Testis (tissue), 2 donors: ENCODE results near the gene EMC9.

Source experiments
- POLR2A ChIP-seq: fragments of 450-650 bp; IDR thresholded peaks from one replicate; pipeline ENCODE4 v1.6.1; 2017; ENCODE audit warnings: antibody characterized with exemption, mild to moderate bottlenecking, moderate library complexity
- TF ChIP-seq, protein P1 (sequence below), 3 experiments: fragments of 450-650 bp in 2 of 3; fragments of 200-600 bp in 1 of 3; sonication (generic) in 1 of 3; IDR thresholded peaks; one replicate each; pipeline ENCODE4 v1.5.1; 2016 to 2019; ENCODE audit warnings: antibody characterized with exemption in 3 of 3, mild to moderate bottlenecking in 2 of 3, moderate library complexity in 1 of 3

DNA sequence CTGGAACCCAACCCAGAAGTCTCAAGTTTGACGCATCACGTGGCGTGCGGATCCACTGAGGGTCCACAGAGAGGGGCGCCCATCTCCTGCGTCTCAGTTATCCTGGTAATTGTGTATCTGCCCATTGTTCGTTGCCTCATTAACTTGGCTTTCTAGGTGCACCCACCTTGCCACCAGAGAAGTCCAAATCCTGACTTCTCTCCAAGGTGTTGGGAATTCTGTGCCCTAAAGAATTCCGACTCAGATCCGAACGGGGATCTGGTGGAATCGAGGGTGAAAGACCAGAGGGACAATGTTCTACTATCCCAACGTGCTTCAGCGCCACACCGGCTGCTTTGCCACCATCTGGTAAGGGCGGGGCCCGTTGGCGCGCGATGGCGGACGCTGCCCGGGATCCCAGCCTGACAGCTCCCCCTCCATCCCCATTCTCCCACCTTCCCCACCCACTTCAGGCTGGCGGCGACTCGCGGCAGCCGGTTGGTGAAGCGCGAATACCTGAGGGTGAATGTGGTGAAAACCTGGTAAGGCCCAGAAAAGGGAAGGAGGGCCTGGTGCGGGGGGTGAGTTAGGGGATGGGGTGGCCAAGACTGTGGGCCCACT lies 31.0 kb upstream of the EMC9 start:
- TF ChIP-seq, protein P1, sequence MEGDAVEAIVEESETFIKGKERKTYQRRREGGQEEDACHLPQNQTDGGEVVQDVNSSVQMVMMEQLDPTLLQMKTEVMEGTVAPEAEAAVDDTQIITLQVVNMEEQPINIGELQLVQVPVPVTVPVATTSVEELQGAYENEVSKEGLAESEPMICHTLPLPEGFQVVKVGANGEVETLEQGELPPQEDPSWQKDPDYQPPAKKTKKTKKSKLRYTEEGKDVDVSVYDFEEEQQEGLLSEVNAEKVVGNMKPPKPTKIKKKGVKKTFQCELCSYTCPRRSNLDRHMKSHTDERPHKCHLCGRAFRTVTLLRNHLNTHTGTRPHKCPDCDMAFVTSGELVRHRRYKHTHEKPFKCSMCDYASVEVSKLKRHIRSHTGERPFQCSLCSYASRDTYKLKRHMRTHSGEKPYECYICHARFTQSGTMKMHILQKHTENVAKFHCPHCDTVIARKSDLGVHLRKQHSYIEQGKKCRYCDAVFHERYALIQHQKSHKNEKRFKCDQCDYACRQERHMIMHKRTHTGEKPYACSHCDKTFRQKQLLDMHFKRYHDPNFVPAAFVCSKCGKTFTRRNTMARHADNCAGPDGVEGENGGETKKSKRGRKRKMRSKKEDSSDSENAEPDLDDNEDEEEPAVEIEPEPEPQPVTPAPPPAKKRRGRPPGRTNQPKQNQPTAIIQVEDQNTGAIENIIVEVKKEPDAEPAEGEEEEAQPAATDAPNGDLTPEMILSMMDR (IDR thresholded peaks at IDR 0.05): no peak
- TF ChIP-seq POLR2A: no peak
